Suppressor macrophage (primary cell): ENCODE measurements around the gene GFPT1.

ENCODE experiments used
- DNase-seq, 4 experiments: peaks; one replicate each; pipeline ENCODE4 v3.0.0-alpha.2; 2020 to 2022

GFPT1 gene

DNA sequence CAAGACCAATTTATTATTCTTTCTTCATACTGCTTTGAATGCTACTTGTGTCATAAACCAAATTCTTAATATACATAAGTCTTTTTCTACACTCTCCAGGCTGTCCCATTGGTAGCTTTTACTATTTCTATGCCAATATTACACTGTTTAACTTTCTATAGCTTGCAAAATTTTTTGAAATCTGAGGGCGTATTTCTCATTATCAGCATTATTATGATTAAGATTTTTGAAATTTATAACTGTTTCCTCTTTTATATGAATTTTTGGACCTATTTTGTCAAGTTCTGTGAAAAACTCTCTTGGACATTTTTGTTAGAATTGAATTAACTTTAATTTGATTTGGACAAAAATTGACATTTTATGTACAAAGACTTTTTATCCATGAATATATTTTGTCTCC lies 98.6 kb downstream of the GFPT1 start:
- no peak for DNase-seq

GRCh38 chr2:69287544-69287943 lies 99.5 kb downstream of the GFPT1 start:
- DNase-seq = no peak

- no peak for DNase-seq
These were observed 101.6 kb downstream of the GFPT1 start for GRCh38 chr2:69285379-69285894.

DNA sequence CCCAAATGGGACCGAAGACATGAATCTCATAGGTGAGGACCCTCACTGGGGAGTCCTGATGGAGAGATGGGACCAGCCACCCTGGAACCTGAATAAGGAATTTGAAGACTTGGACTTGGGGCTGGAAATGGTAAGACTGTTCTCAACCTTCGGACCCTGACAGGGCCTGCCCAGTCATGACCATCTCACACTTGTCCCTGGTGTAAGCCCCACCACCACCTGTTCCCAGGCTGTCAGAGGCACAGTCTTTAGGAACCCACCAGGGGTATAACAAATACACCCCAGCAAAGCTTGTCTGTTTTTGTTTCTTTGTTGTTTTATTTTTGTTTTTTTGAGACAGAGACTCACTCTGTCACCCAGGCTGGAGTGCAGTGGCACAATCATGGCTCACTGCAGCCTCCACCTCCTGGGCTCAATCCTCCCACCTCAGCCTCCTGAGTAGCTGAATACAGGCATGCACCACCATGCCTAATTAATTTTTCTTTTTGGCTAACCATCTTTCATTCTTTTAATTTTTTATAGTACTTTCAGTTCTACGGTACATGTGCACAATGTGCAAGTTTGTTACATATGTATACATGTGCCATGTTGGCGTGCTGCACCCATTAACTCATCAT lies 106.1 kb downstream of the GFPT1 start:
- DNase-seq = no peak

DNA sequence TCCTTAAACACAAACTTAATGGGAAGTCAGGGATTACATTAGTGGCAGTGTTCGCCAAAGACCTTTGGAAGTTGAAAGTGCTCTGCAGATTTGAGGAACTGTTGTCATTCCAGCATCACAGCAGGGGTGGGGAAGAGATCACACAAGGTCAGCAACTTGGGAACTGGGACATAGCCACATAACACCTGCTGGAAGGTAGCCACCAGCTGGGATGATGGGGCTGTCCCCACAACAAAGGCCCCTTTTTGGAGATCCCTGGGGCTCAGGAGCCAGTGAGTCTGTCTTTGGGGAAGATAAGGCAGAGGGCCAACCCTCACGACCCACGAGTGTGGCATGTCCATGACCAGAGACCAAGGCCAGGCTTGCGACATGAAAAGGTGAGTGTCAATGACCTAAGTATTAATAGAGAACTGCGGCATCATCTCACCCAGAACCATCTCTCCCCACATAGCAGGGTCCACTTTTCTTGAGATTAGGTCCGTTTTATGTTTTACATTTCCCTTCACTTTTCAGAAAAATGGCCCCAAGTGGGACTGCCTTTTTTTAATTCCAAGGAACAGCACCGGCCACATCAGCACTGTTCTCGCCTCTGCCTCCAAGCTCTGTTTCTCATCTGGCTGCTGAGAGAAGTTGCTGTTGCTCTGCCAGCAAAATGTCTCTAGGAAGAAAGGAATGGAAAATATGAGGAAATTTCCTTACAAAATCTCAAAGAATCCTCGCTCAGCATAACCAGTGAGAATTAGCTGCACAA lies 106.9 kb downstream of the GFPT1 start:
- DNase-seq = peak in 3 of 4 experiments; percentile 12 to 23 (median 23)

DNA sequence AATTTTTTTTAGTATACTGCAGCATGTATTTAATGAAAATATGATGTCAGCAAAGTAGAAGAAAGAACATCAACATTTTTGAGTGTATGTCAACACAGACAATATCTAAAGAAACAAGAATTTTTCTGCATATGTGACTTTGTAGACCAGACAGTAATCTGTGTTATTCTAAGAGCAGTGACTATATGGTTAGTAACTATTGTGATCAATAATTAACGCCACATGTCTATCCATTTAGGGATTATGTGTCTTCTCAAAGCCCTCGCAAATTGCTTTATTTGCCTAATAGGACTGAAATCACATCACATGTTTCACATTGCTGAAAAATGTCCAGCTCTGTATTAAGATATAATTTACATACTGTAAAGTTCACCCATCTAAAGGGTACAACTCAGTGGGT lies 107.8 kb downstream of the GFPT1 start:
- no peak for DNase-seq

DNA sequence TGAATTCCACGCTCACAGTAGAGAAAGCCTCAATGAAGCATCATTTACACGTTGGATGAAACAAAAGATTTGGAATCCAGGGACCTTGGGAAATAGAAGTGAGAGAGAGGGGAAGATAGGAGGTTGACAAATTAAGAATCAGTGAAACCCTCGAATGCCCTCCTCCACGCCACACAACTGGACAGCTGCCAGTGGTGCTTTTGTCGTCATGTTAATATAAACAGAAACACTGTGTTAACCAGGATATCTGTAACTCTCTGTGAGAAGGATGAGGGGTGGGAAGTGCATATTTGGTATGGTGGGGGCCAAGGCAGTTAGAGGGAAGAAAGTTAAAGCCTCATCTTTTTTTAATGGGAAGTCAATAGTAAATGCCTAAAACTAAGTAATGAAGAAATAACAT lies 108.7 kb downstream of the GFPT1 start:
- DNase-seq = peak in 3 of 4 experiments; percentile 9 to 31 (median 20)

DNA sequence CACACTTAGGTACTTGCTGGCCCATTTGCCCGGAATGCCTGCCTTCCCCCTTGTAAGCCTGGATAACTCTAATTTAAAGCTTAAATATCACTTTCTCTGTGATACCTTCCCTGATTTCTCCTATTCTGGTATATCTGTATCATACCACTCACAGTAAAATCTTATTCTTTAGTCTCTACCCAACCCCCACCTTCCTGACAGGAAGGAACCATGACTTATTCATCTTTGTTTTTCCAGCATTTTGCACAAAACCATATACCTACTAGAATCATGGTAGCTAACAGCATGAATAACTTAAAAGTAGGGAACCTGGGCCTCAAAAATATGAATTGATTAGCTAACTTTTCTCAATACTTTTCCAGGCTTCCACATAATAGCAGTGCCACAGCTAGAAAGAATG lies 111.5 kb downstream of the GFPT1 start:
- DNase-seq = no peak

GRCh38 chr2:69272803-69273471 lies 114.1 kb downstream of the GFPT1 start:
- peak; percentile 43 to 74 (median 68) for DNase-seq

DNA sequence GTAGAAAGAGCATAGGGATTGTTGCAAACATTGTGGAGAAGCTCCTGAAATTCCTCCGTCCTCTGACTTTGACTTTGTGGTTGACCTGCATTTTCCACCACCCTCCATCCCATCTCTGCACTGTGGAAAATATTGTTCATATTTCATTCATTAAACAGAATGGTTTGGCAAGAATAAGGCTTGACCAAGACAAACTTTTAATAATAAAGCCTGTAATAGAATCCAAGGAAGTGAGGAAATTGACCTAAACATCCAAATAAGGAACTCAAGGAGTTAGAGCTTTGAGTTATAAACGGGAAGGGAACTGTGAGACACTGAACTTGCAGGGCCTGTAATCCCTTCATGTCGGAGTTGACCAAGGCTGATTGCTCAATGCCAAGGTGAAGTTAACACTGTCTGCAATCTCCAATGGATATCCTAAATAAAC lies 115.2 kb downstream of the GFPT1 start:
- peak; percentile 67 to 90 (median 83) for DNase-seq
